Small intestine (tissue), 7 donors: ENCODE measurements around the gene NPIPB9. TPM values are rescaled to one million over a fixed set of nuclear protein-coding genes. Genes with fewer than 3 reads are reported as not detected.
"Not testable (repeated sequence)": the region's sequence is repeated elsewhere in the genome, so short reads cannot be mapped to it uniquely, and the experiment has no call there.

ENCODE experiments used
- DNase-seq, 2 donors: peaks; one replicate each; pipeline versions ENCODE4 v3.0.0 to v3.0.0-alpha.2; 2013
- FAIRE-seq: peaks from 2 replicates; lab custom pipeline; 2012; peaks lifted over from hg19 to GRCh38; lab: Jason Lieb, UNC
- H3K27ac ChIP-seq, 3 donors: one replicate each; pipeline ENCODE4 v1.5.1; 2013; ENCODE audit warnings: low read length in 2 of 3, mild to moderate bottlenecking in 2 of 3, control low read depth in 1 of 3, inconsistent platforms in 1 of 3, low read depth in 1 of 3, moderate library complexity in 1 of 3
- H3K27me3 ChIP-seq, 3 donors: one replicate each; pipeline ENCODE4 v1.6.1; 2013; ENCODE audit warnings: low read length in 3 of 3, inconsistent platforms in 1 of 3; ENCODE audit not compliant: control insufficient read depth in 3 of 3, insufficient read depth in 3 of 3
- H3K36me3 ChIP-seq, 3 donors: one replicate each; pipeline ENCODE4 v1.6.1; 2013; ENCODE audit warnings: low read length in 3 of 3, inconsistent platforms in 1 of 3, low read depth in 1 of 3, mild to moderate bottlenecking in 1 of 3, moderate library complexity in 1 of 3; ENCODE audit not compliant: control insufficient read depth in 3 of 3, insufficient read depth in 2 of 3
- H3K4me1 ChIP-seq, 3 donors: one replicate each; pipeline ENCODE4 v1.6.1; 2013; ENCODE audit warnings: low read length in 2 of 3, inconsistent platforms in 1 of 3, low read depth in 1 of 3, mild to moderate bottlenecking in 1 of 3, moderate library complexity in 1 of 3; ENCODE audit not compliant: control insufficient read depth in 3 of 3, insufficient read depth in 2 of 3
- H3K4me3 ChIP-seq, 3 donors: one replicate each; pipeline ENCODE4 v1.5.1; 2013; ENCODE audit warnings: low read length in 3 of 3, control low read depth in 1 of 3, inconsistent platforms in 1 of 3, low read depth in 1 of 3, mild to moderate bottlenecking in 1 of 3, moderate library complexity in 1 of 3
- H3K9me3 ChIP-seq, 2 donors: one replicate each; pipeline ENCODE4 v1.6.1; 2013; ENCODE audit warnings: low read depth in 1 of 2, low read length in 1 of 2; ENCODE audit not compliant: control insufficient read depth in 2 of 2, insufficient read depth in 1 of 2
- WGBS, 3 donors: extraction: QIAGEN DNeasy Blood & Tissue Kit; methylation state at CpG; one replicate each; pipeline ENCODE4 v1.1.7; 2013; 5-methylcytosine and 5-hydroxymethylcytosine counted together
- polyA plus RNA-seq, 4 donors: library from polyadenylated mRNA; stranded (reverse) in 3 of 4; unstranded in 1 of 4; fragments of 200-250 nt in 3 of 4; fragments of 120-200 nt in 1 of 4; gene quantifications; one replicate each; pipeline versions ENCODE4 v1.2.1 to v1.2.3, GENCODE V29; 2013
- donor health status: healthy with polysubstance abuse.
- donor health status: control.
- donor health status: control.
- donor health status: Bipolar disorder and iron deficiency.
- donor health status: healthy.

NPIPB9 gene
- polyA plus RNA-seq, 4 donors, result 0.10 to 3.6 TPM; not detected in 2

- not testable (repeated sequence) for H3K27me3 ChIP-seq, H3K4me1 ChIP-seq, H3K27ac ChIP-seq, DNase-seq, H3K9me3 ChIP-seq, H3K4me3 ChIP-seq, H3K36me3 ChIP-seq, FAIRE-seq
- no CpG with 5 or more reads among the region's 11 CpGs for WGBS, 3 donors
Measured at GRCh38 chr16:28807445-28808120, 56.0 kb downstream of the NPIPB9 start.

- 28 to 63% (median 41%) methylated on average over 5 of the region's 5 CpGs for WGBS, 3 donors
- Histone ChIP-seq H3K9me3 (peaks cover 0 to 15% of the 10 kb centered on the region in 2 donors), H3K36me3 (peaks cover 0 to 17% (median 0%) of the 10 kb centered on the region in 3 donors), H3K27me3 (no peaks in the 10 kb centered on the region), H3K27ac (peak overlapping the region in 2 of 3 donors; percentile 90 to 95), H3K4me3 (no peak overlapping the region), H3K4me1 (peaks cover 0 to 8% (median 2%) of the 10 kb centered on the region in 3 donors)
- no peak for FAIRE-seq
- peak; percentile 16 to 93 for DNase-seq
Measured at GRCh38 chr16:28820016-28820415, 68.4 kb downstream of the NPIPB9 start.

GRCh38 chr16:28820546-28820945, 69.0 kb downstream of the NPIPB9 start:
- Histone ChIP-seq H3K9me3 (peaks cover 0 to 15% of the 10 kb centered on the region in 2 donors), H3K4me1 (peaks cover 0 to 14% (median 2%) of the 10 kb centered on the region in 3 donors), H3K27ac (peak overlapping the region in 2 of 3 donors; percentile 90 to 95), H3K36me3 (peaks cover 0 to 22% (median 2%) of the 10 kb centered on the region in 3 donors)
- 75 to 89% (median 77%) methylated on average over 12 to 13 of the region's 13 CpGs for whole genome bisulfite sequencing, 3 donors
- not testable (repeated sequence) for FAIRE-seq, H3K27me3 ChIP-seq, H3K4me3 ChIP-seq
- DNase-seq, result peak in 1 of 2 donors; percentile 25

- peak in 1 of 2 donors; percentile 16 for DNase-seq
- Histone ChIP-seq H3K27ac (peak overlapping the region; percentile 84 to 100 (median 98)), H3K36me3 (peaks cover 0 to 32% (median 15%) of the 10 kb centered on the region in 3 donors), H3K27me3 (no peaks in the 10 kb centered on the region), H3K9me3 (peaks cover 0 to 15% of the 10 kb centered on the region in 2 donors), H3K4me1 (peaks cover 0 to 15% (median 2%) of the 10 kb centered on the region in 3 donors), H3K4me3 (peak overlapping the region; percentile 25 to 100 (median 67))
- 18 to 29% (median 27%) methylated on average over 13 of the region's 13 CpGs for WGBS, 3 donors
- no peak for FAIRE-seq
Measured at GRCh38 chr16:28821874-28822519, 70.4 kb downstream of the NPIPB9 start.

Other genes starting within 250 kb of the NPIPB9 start
- gene IL27, start 245.0 kb upstream of the NPIPB9 start, polyA plus RNA-seq, result under 1 TPM in 2 of 4 donors, not detected in 2; 0.15 to 0.46 TPM
- 100 to 1,000 TPM in 1 of 4 donors, 10 to 100 TPM in 1, 1 to 10 TPM in 2; 3.1 to 104 (median 13.0) TPM for gene NUPR1, start 212.8 kb upstream of the NPIPB9 start, polyA plus RNA-seq
- gene SGF29, start 197.9 kb upstream of the NPIPB9 start, polyA plus RNA-seq, result 10 to 100 TPM; 18.1 to 46.3 (median 34.1) TPM
- gene SULT1A2, start 154.7 kb upstream of the NPIPB9 start, polyA plus RNA-seq, result 100 to 1,000 TPM in 2 of 4 donors, 10 to 100 TPM in 1, 1 to 10 TPM in 1; 6.5 to 321 (median 123) TPM
- 100 to 1,000 TPM in 2 of 4 donors, 10 to 100 TPM in 2; 69.7 to 710 (median 271) TPM for gene SULT1A1, start 141.7 kb upstream of the NPIPB9 start, polyA plus RNA-seq
- 1 to 10 TPM in 1 of 4 donors, under 1 TPM in 1, not detected in 2; 0.03 to 2.2 TPM for gene NPIPB8, start 113.7 kb upstream of the NPIPB9 start, polyA plus RNA-seq
- gene EIF3C, start 40.3 kb upstream of the NPIPB9 start, polyA plus RNA-seq, result 100 to 1,000 TPM; 430 to 869 (median 564) TPM
- gene ATXN2L, start 71.2 kb downstream of the NPIPB9 start, polyA plus RNA-seq, result 100 to 1,000 TPM in 1 of 4 donors, 10 to 100 TPM in 3; 51.9 to 114 (median 65.1) TPM
- gene TUFM, start 94.6 kb downstream of the NPIPB9 start, polyA plus RNA-seq, result 100 to 1,000 TPM; 145 to 293 (median 212) TPM
- gene SH2B1, start 112.1 kb downstream of the NPIPB9 start, polyA plus RNA-seq, result 10 to 100 TPM; 26.2 to 76.0 (median 42.5) TPM
- 1 to 10 TPM in 3 of 4 donors, under 1 TPM in 1; 0.90 to 4.2 (median 3.0) TPM for gene ATP2A1, start 126.7 kb downstream of the NPIPB9 start, polyA plus RNA-seq
- gene RABEP2, start 173.5 kb downstream of the NPIPB9 start, polyA plus RNA-seq, result 10 to 100 TPM; 26.5 to 55.7 (median 29.8) TPM
- 1 to 10 TPM in 2 of 4 donors, under 1 TPM in 1, not detected in 1; 0.81 to 2.4 (median 1.1) TPM for gene CD19, start 180.2 kb downstream of the NPIPB9 start, polyA plus RNA-seq
- 10 to 100 TPM; 16.5 to 53.0 (median 22.5) TPM for gene NFATC2IP, start 199.2 kb downstream of the NPIPB9 start, polyA plus RNA-seq
- gene SPNS1, start 223.0 kb downstream of the NPIPB9 start, polyA plus RNA-seq, result 10 to 100 TPM; 41.7 to 68.8 (median 59.1) TPM
- gene LAT, start 233.3 kb downstream of the NPIPB9 start, polyA plus RNA-seq, result 10 to 100 TPM in 3 of 4 donors, 1 to 10 TPM in 1; 7.5 to 19.2 (median 12.1) TPM